ENCODE measurements around the gene C1QTNF7. TPM values are rescaled to one million over a fixed set of nuclear protein-coding genes. Genes with fewer than 3 reads are reported as not detected.

C1QTNF7 gene
- total RNA-seq, 1 donor from 2014 or later, result not detected

DNA sequence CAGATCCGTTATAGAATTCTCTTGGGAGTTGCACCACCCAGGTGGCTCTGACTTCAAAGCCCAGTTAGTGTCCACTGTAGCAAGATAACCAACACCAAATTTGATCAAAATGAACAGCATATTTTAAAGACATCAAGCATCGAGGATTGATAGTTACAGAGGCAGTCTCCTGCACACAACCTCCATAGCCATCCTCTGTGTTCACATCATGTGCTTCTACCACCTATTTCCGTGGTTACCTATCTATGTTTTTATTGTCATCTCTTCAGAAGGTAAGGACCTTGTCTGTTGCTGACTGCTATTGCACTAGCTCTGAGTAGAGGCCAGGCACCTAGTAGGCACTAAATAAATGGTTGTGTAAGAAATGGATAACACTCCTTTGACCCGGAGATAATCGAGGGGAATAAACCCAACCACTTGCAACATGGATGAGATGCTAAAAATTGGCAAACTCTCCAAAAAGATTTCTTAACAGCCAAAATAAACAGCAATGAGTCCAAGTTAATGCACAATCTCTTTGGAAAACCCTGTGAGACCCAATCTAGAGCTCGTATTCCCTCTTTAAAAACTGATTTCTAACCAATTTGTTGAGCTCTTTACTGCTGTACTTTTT, 14.7 kb upstream of the C1QTNF7 start:
- DNase-seq (ENCODE audit: low read depth), result no peak
- TF ChIP-seq, protein P1, sequence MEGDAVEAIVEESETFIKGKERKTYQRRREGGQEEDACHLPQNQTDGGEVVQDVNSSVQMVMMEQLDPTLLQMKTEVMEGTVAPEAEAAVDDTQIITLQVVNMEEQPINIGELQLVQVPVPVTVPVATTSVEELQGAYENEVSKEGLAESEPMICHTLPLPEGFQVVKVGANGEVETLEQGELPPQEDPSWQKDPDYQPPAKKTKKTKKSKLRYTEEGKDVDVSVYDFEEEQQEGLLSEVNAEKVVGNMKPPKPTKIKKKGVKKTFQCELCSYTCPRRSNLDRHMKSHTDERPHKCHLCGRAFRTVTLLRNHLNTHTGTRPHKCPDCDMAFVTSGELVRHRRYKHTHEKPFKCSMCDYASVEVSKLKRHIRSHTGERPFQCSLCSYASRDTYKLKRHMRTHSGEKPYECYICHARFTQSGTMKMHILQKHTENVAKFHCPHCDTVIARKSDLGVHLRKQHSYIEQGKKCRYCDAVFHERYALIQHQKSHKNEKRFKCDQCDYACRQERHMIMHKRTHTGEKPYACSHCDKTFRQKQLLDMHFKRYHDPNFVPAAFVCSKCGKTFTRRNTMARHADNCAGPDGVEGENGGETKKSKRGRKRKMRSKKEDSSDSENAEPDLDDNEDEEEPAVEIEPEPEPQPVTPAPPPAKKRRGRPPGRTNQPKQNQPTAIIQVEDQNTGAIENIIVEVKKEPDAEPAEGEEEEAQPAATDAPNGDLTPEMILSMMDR (conservative IDR thresholded peaks at IDR 0.05; ENCODE audit: low read depth, low read length), result no peak
- no peak overlapping the region for H3K4me3 ChIP-seq (ENCODE audit: low read depth, low read length)

DNA sequence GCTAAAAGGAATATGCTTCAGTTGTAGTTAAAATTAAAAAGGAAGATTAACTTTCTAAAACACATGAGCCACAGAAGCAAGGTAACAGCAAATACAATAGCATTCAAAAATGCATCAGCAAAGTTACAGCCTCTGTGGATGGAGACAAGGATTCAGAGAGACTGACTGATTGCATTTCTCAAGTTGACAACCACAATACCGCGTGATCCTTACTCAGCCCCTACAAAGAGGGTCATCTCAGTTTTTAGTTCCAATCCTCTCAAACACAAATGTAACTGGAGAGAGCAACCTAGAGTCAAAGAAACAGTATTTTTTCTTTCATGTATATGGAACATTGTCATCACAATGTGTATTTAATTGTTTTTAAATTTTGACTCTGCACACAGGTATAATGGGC, 14.2 kb upstream of the C1QTNF7 start:
- no peak overlapping the region for H3K4me3 ChIP-seq (ENCODE audit: low read depth, low read length)
- no peak for DNase-seq (ENCODE audit: low read depth)
- TF ChIP-seq, protein P1 (conservative IDR thresholded peaks at IDR 0.05; ENCODE audit: low read depth, low read length), result no peak

DNA sequence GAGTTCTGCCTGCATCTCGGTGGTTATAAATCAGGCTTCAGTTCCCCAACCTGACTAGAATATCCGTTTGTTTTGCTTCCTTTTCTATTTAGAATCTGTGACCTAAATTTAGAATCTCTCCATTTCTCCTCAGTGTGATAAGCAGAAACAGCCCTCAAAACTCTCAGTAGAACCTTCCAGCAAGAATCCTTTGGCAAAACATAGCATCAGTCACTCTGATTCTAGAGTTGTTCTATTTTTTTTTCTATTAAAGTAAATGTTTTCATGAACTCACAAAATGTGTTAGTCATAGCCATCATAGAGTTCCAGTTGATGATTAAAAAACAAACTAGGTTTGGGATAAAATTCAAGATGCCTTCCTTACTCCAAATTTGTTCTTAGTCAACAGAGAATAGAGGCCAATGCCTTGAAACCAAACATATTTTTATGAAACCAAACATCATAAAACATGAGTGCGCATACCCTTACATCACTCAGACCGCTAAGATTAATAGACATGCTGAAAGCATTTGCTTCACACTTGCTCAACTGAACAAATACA, 13.2 kb upstream of the C1QTNF7 start:
- DNase-seq (ENCODE audit: low read depth), result no peak
- TF ChIP-seq, protein P1 (conservative IDR thresholded peaks at IDR 0.05; ENCODE audit: low read depth, low read length), result no peak
- no peak overlapping the region for H3K4me3 ChIP-seq (ENCODE audit: low read depth, low read length)

DNA sequence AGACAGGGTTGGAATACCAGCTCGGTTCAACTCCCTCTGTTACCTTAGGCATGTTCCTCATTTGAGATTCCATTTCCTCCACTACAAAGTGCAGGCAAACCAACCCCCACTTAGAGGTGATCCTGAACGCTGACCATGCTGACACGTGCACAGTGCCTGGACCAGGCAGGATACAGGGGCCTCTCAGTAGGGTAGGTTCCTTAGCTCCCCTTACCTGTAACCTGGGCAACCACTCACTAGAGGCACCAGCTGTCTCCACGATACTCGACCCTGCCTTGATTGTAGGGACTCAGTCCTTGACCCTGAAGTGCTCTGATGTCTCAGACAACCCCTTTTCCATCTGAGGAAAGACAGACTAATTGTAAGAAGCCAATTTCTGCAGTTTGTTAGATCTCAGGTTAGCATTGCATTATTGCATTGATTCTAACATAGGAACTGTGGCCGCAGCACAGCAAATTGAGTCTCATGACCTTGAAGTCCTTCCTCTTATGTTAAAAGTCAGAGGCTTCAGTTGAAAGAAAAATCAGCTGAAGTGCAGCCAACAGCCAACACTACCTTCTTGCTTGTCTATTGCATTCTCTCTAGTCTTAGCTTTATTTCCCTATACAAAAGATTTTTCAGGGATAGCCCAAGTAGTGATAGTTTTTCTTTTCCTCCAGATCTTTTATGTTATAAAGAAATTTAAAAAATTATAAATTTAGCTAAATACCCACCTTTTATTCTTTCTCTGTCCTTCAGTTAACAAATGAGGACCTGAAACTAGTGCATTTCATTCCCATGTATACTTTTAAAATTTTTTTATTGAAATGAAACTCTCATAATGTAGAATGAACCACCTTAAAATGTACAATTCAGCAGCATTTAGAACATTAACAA, 11.2 kb upstream of the C1QTNF7 start:
- no peak for DNase-seq (ENCODE audit: low read depth)
- TF ChIP-seq, protein P1 (conservative IDR thresholded peaks at IDR 0.05; ENCODE audit: low read depth, low read length), result no peak
- no peak overlapping the region for H3K4me3 ChIP-seq (ENCODE audit: low read depth, low read length)

DNA sequence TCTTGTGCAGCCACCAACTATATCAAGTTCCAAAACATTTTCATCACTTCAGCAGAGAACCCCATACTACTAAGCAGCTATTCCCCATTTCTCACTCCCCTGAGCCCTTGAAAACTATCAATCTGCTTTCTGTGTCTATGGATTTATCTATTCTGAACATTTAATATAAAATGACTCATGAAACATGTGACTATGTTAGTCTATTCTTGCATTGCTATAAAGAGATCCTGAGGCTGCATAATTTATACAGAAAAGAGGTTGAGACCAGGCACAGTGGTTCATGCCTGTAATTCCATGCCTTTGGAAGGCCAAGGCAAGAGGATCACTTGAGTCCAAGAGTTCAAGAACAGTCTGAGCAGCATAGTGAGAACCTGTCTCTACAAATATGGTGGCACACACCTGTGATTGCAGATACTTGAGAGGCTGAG, 10.6 kb upstream of the C1QTNF7 start:
- DNase-seq (ENCODE audit: low read depth), result no peak
- TF ChIP-seq, protein P1 (conservative IDR thresholded peaks at IDR 0.05; ENCODE audit: low read depth, low read length), result no peak
- H3K4me3 ChIP-seq (ENCODE audit: low read depth, low read length), result no peak overlapping the region

DNA sequence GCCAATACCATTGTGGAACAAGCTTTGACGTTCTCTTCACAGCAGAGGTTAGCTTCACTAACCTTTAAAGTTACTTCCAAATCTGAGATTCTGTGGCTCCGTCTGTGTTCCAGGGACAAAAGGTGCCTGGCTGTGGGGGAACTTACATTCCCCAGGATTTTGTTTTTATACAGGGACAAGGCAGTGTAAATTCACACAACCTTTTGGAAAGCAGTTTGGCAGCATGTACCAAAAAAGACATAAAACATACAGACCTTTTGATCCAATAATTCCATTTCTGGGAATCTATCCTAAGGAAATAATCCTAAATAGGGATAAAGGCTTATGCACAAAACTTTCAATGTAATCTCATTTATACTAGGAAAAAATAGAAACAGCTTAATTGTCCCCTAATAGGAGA, 8.9 kb upstream of the C1QTNF7 start:
- TF ChIP-seq, protein P1 (conservative IDR thresholded peaks at IDR 0.05; ENCODE audit: low read depth, low read length), result no peak
- no peak for DNase-seq (ENCODE audit: low read depth)
- no peak overlapping the region for H3K4me3 ChIP-seq (ENCODE audit: low read depth, low read length)
